ENCODE measurements around the gene SAMD4A.
A peak's percentile ranks its signal among the peaks of the same experiment; 100 is the strongest.

The SAMD4A gene

GRCh38 chr14:54647378-54647777 is 80.5 kb downstream of the SAMD4A start:
- Histone ChIP-seq H3K4me1 (ENCODE audit: control insufficient read depth, insufficient read depth, low read length) (peaks cover 57% of the 10 kb centered on the region), H3K27me3 (ENCODE audit: control insufficient read depth, insufficient read depth, low read length) (no peaks in the 10 kb centered on the region)

GRCh38 chr14:54649056-54649455 is 82.1 kb downstream of the SAMD4A start:
- H3K9me3 ChIP-seq (ENCODE audit: control insufficient read depth, insufficient read depth, low read depth, low read length), result no peaks in the 10 kb centered on the region
- H3K4me1 ChIP-seq (ENCODE audit: control insufficient read depth, insufficient read depth, low read length), result peaks cover 54% of the 10 kb centered on the region
- H3K27ac ChIP-seq (ENCODE audit: low read depth, low read length), result no peak overlapping the region
- no peak overlapping the region for H3K9ac ChIP-seq (ENCODE audit: low read length)
- H3K36me3 ChIP-seq (ENCODE audit: control insufficient read depth, insufficient read depth, low read length), result no peaks in the 10 kb centered on the region
- H3K4me3 ChIP-seq (ENCODE audit: low read depth, low read length), result no peak overlapping the region
- H3K27me3 ChIP-seq (ENCODE audit: control insufficient read depth, insufficient read depth, low read length), result no peaks in the 10 kb centered on the region

More at GRCh38 chr14:54647378-54647777, 80.5 kb downstream of the SAMD4A start:
- Histone ChIP-seq H3K9me3 (ENCODE audit: control insufficient read depth, insufficient read depth, low read depth, low read length) (no peaks in the 10 kb centered on the region), H3K27ac (ENCODE audit: low read depth, low read length) (no peak overlapping the region), H3K4me3 (ENCODE audit: low read depth, low read length) (no peak overlapping the region), H3K9ac (ENCODE audit: low read length) (no peak overlapping the region), H3K36me3 (ENCODE audit: control insufficient read depth, insufficient read depth, low read length) (no peaks in the 10 kb centered on the region)

GRCh38 chr14:54650331-54650958 is 83.5 kb downstream of the SAMD4A start:
- peaks cover 57% of the 10 kb centered on the region for H3K4me1 ChIP-seq (ENCODE audit: control insufficient read depth, insufficient read depth, low read length)
- peak overlapping the region; percentile 96 for H3K27ac ChIP-seq (ENCODE audit: low read depth, low read length)

GRCh38 chr14:54650959-54651351 is 84.0 kb downstream of the SAMD4A start:
- H3K27ac ChIP-seq (ENCODE audit: low read depth, low read length), result peak overlapping the region; percentile 96
- no peaks in the 10 kb centered on the region for H3K27me3 ChIP-seq (ENCODE audit: control insufficient read depth, insufficient read depth, low read length)
- peak overlapping the region; percentile 3; the same call in 1 of the 2 replicates for H3K4me3 ChIP-seq (ENCODE audit: low read depth, low read length)
- H3K9me3 ChIP-seq (ENCODE audit: control insufficient read depth, insufficient read depth, low read depth, low read length), result no peaks in the 10 kb centered on the region
- H3K9ac ChIP-seq (ENCODE audit: low read length), result peak overlapping the region; percentile 9
- H3K36me3 ChIP-seq (ENCODE audit: control insufficient read depth, insufficient read depth, low read length), result no peaks in the 10 kb centered on the region
- peaks cover 57% of the 10 kb centered on the region for H3K4me1 ChIP-seq (ENCODE audit: control insufficient read depth, insufficient read depth, low read length)

More at GRCh38 chr14:54650331-54650958, 83.5 kb downstream of the SAMD4A start:
- Histone ChIP-seq H3K9me3 (ENCODE audit: control insufficient read depth, insufficient read depth, low read depth, low read length) (no peaks in the 10 kb centered on the region), H3K4me3 (ENCODE audit: low read depth, low read length) (peak overlapping the region; percentile 3; the same call in 1 of the 2 replicates), H3K9ac (ENCODE audit: low read length) (peak overlapping the region; percentile 9), H3K36me3 (ENCODE audit: control insufficient read depth, insufficient read depth, low read length) (no peaks in the 10 kb centered on the region), H3K27me3 (ENCODE audit: control insufficient read depth, insufficient read depth, low read length) (no peaks in the 10 kb centered on the region)

- H3K4me1 ChIP-seq (ENCODE audit: control insufficient read depth, insufficient read depth, low read length), result peaks cover 57% of the 10 kb centered on the region
- no peaks in the 10 kb centered on the region for H3K9me3 ChIP-seq (ENCODE audit: control insufficient read depth, insufficient read depth, low read depth, low read length)
- H3K36me3 ChIP-seq (ENCODE audit: control insufficient read depth, insufficient read depth, low read length), result no peaks in the 10 kb centered on the region
- peak overlapping the region; percentile 96 for H3K27ac ChIP-seq (ENCODE audit: low read depth, low read length)
- H3K27me3 ChIP-seq (ENCODE audit: control insufficient read depth, insufficient read depth, low read length), result no peaks in the 10 kb centered on the region
- peak overlapping the region; percentile 29; the same call in 1 of the 2 replicates for H3K4me3 ChIP-seq (ENCODE audit: low read depth, low read length)
- H3K9ac ChIP-seq (ENCODE audit: low read length), result peak overlapping the region; percentile 68
These were observed 84.7 kb downstream of the SAMD4A start for GRCh38 chr14:54651649-54652048.

- Histone ChIP-seq H3K9me3 (ENCODE audit: control insufficient read depth, insufficient read depth, low read depth, low read length) (no peaks in the 10 kb centered on the region), H3K9ac (ENCODE audit: low read length) (peak overlapping the region; percentile 70), H3K27ac (ENCODE audit: low read depth, low read length) (peak overlapping the region; percentile 96), H3K4me1 (ENCODE audit: control insufficient read depth, insufficient read depth, low read length) (peaks cover 57% of the 10 kb centered on the region), H3K36me3 (ENCODE audit: control insufficient read depth, insufficient read depth, low read length) (no peaks in the 10 kb centered on the region), H3K4me3 (ENCODE audit: low read depth, low read length) (peak overlapping the region; percentile 29; the same call in 1 of the 2 replicates), H3K27me3 (ENCODE audit: control insufficient read depth, insufficient read depth, low read length) (no peaks in the 10 kb centered on the region)
These were observed 85.3 kb downstream of the SAMD4A start for GRCh38 chr14:54652188-54652587.

GRCh38 chr14:54652605-54653052 is 85.7 kb downstream of the SAMD4A start:
- peak overlapping the region; percentile 70 for H3K9ac ChIP-seq (ENCODE audit: low read length)
- peak overlapping the region; percentile 15; the same call in 1 of the 2 replicates for H3K4me3 ChIP-seq (ENCODE audit: low read depth, low read length)
- H3K4me1 ChIP-seq (ENCODE audit: control insufficient read depth, insufficient read depth, low read length), result peaks cover 57% of the 10 kb centered on the region

GRCh38 chr14:54653712-54654469 is 87.0 kb downstream of the SAMD4A start:
- Histone ChIP-seq H3K4me1 (ENCODE audit: control insufficient read depth, insufficient read depth, low read length) (peaks cover 50% of the 10 kb centered on the region), H3K36me3 (ENCODE audit: control insufficient read depth, insufficient read depth, low read length) (no peaks in the 10 kb centered on the region), H3K9ac (ENCODE audit: low read length) (no peak overlapping the region), H3K9me3 (ENCODE audit: control insufficient read depth, insufficient read depth, low read depth, low read length) (no peaks in the 10 kb centered on the region), H3K27ac (ENCODE audit: low read depth, low read length) (no peak overlapping the region; the same call in 1 of the 2 replicates), H3K4me3 (ENCODE audit: low read depth, low read length) (no peak overlapping the region), H3K27me3 (ENCODE audit: control insufficient read depth, insufficient read depth, low read length) (no peaks in the 10 kb centered on the region)

More at GRCh38 chr14:54652605-54653052, 85.7 kb downstream of the SAMD4A start:
- Histone ChIP-seq H3K27ac (ENCODE audit: low read depth, low read length) (peak overlapping the region; percentile 96), H3K36me3 (ENCODE audit: control insufficient read depth, insufficient read depth, low read length) (no peaks in the 10 kb centered on the region), H3K27me3 (ENCODE audit: control insufficient read depth, insufficient read depth, low read length) (no peaks in the 10 kb centered on the region), H3K9me3 (ENCODE audit: control insufficient read depth, insufficient read depth, low read depth, low read length) (no peaks in the 10 kb centered on the region)

- Histone ChIP-seq H3K27ac (ENCODE audit: low read depth, low read length) (no peak overlapping the region), H3K27me3 (ENCODE audit: control insufficient read depth, insufficient read depth, low read length) (no peaks in the 10 kb centered on the region), H3K4me3 (ENCODE audit: low read depth, low read length) (no peak overlapping the region), H3K9me3 (ENCODE audit: control insufficient read depth, insufficient read depth, low read depth, low read length) (no peaks in the 10 kb centered on the region), H3K36me3 (ENCODE audit: control insufficient read depth, insufficient read depth, low read length) (no peaks in the 10 kb centered on the region), H3K9ac (ENCODE audit: low read length) (no peak overlapping the region), H3K4me1 (ENCODE audit: control insufficient read depth, insufficient read depth, low read length) (peaks cover 43% of the 10 kb centered on the region)
These were observed 87.7 kb downstream of the SAMD4A start for GRCh38 chr14:54654605-54655004.

GRCh38 chr14:54658836-54659235 is 91.9 kb downstream of the SAMD4A start:
- Histone ChIP-seq H3K9ac (ENCODE audit: low read length) (no peak overlapping the region), H3K9me3 (ENCODE audit: control insufficient read depth, insufficient read depth, low read depth, low read length) (no peaks in the 10 kb centered on the region)

GRCh38 chr14:54659365-54659764 is 92.4 kb downstream of the SAMD4A start:
- Histone ChIP-seq H3K4me1 (ENCODE audit: control insufficient read depth, insufficient read depth, low read length) (peaks cover 5% of the 10 kb centered on the region), H3K4me3 (ENCODE audit: low read depth, low read length) (no peak overlapping the region), H3K9ac (ENCODE audit: low read length) (no peak overlapping the region), H3K36me3 (ENCODE audit: control insufficient read depth, insufficient read depth, low read length) (no peaks in the 10 kb centered on the region), H3K9me3 (ENCODE audit: control insufficient read depth, insufficient read depth, low read depth, low read length) (no peaks in the 10 kb centered on the region), H3K27me3 (ENCODE audit: control insufficient read depth, insufficient read depth, low read length) (no peaks in the 10 kb centered on the region), H3K27ac (ENCODE audit: low read depth, low read length) (0 out of 2 replicates have a peak overlapping the region, but pooled peaks have one; percentile 32)

More at GRCh38 chr14:54658836-54659235, 91.9 kb downstream of the SAMD4A start:
- Histone ChIP-seq H3K27me3 (ENCODE audit: control insufficient read depth, insufficient read depth, low read length) (no peaks in the 10 kb centered on the region), H3K4me3 (ENCODE audit: low read depth, low read length) (no peak overlapping the region), H3K36me3 (ENCODE audit: control insufficient read depth, insufficient read depth, low read length) (no peaks in the 10 kb centered on the region), H3K27ac (ENCODE audit: low read depth, low read length) (no peak overlapping the region), H3K4me1 (ENCODE audit: control insufficient read depth, insufficient read depth, low read length) (peaks cover 11% of the 10 kb centered on the region)
